Ramos (cell line): ENCODE results near the gene RABL6.
"Not testable (repeated sequence)": the region's sequence is repeated elsewhere in the genome, so short reads cannot be mapped to it uniquely, and the experiment has no call there.

Experiments used
- in situ Hi-C: fragments of 300-500 bp; cut with MboI; formaldehyde crosslinking; loops from one replicate; pipeline ENCODE4 v1.14.3; 2022; ENCODE audit warnings: low sequenced_read_pairs; ENCODE audit not compliant: unreplicated experiment

RABL6 gene

GRCh38 chr9:136807281-136808074, at the start of gene RABL6:
Gene RABL6, plus strand, starts transcription at chr9:136807948. Its CDS starts 249 bp downstream, at chr9:136808197.
- in situ Hi-C loops, result no loop called here

- in situ Hi-C loops, result no loop called here
Observed at GRCh38 chr9:136759001-136759400, 48.7 kb upstream of the RABL6 start.

GRCh38 chr9:136759436-136760325, 48.1 kb upstream of the RABL6 start:
- in situ Hi-C loops, result no loop called here

- in situ Hi-C loops, result no loop called here
Observed at GRCh38 chr9:136760424-136760823, 47.3 kb upstream of the RABL6 start.

- in situ Hi-C loops, result not testable (repeated sequence)
Observed at GRCh38 chr9:136760834-136761544, 46.8 kb upstream of the RABL6 start.

- in situ Hi-C loops, result no loop called here
Observed at GRCh38 chr9:136761545-136761981, 46.2 kb upstream of the RABL6 start.

GRCh38 chr9:136762221-136762691, 45.5 kb upstream of the RABL6 start:
- in situ Hi-C loops, result no loop called here

GRCh38 chr9:136762915-136763648, 44.7 kb upstream of the RABL6 start:
- in situ Hi-C loops, result no loop called here

GRCh38 chr9:136763649-136764035, 44.1 kb upstream of the RABL6 start:
- in situ Hi-C loops, result no loop called here

- in situ Hi-C loops, result no loop called here
Observed at GRCh38 chr9:136764301-136764891, 43.4 kb upstream of the RABL6 start, which contains the start of gene LCN15. Gene LCN15, minus strand, starts transcription at chr9:136764518. Its CDS starts 30 bp downstream, at chr9:136764488.

- in situ Hi-C loops, result no loop called here
Observed at GRCh38 chr9:136765041-136765440, 42.7 kb upstream of the RABL6 start.

GRCh38 chr9:136765745-136766409, 41.9 kb upstream of the RABL6 start:
- in situ Hi-C loops, result not testable (repeated sequence)

- in situ Hi-C loops, result not testable (repeated sequence)
Observed at GRCh38 chr9:136766410-136767120, 41.2 kb upstream of the RABL6 start.

- in situ Hi-C loops, result no loop called here
Observed at GRCh38 chr9:136769710-136770191, 38.0 kb upstream of the RABL6 start.

GRCh38 chr9:136771907-136772415, 35.8 kb upstream of the RABL6 start:
- in situ Hi-C loops, result no loop called here

- in situ Hi-C loops, result no loop called here
Observed at GRCh38 chr9:136773386-136774044, 34.2 kb upstream of the RABL6 start.

GRCh38 chr9:136774416-136775045, 33.2 kb upstream of the RABL6 start:
- in situ Hi-C loops, result loop anchor here (25.0 kb wide), 2 partner anchors 463 to 688 kb away; partner anchors contain the start of genes CYSRT1, NSMF, RNF224 and SLC34A3
